ENCODE results near the gene AKAIN1. TPM values are rescaled to one million over a fixed set of nuclear protein-coding genes. Genes with fewer than 3 reads are reported as not detected.

AKAIN1 gene, protein sequence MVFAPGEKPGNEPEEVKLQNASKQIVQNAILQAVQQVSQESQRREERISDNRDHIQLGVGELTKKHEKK
- not detected in 2 replicates for total RNA-seq

DNA sequence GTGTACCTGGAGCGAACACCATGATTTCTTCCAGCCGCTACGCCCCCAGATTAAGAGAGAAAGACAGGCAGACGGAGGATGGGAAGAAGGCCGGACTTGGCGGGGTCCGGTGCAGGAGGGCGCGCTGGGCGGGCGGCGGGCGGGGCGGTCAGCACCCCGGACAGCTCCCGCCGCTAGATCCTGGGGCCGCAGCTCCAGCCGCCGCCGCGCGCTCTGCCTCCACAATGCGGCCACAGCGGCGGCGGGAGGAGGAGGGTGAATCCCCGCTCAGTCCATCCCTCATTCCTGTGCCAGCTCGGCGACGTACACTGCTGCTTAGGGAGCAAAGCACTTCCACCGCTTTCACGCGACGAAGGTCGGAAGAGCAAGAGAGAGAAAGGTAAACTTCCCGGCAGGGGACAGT lies at the start of gene AKAIN1:
Gene AKAIN1 (minus strand): TSS at position 226 of the 403 bp plus-strand sequence. CDS start 204 bp downstream, at position 22.

Other genes starting within 250 kb of the AKAIN1 start
- gene ZBTB14, start 98.5 kb upstream of the AKAIN1 start, total RNA-seq: 14.0 and 18.1 TPM in 2 replicates